Fibroblast of the conjunctiva (primary cell): ENCODE data around the gene STMN3.
"Not testable (repeated sequence)": the region's sequence is repeated elsewhere in the genome, so short reads cannot be mapped to it uniquely, and the experiment has no call there.

Source experiments
- DNase-seq: peaks from one replicate; pipeline ENCODE4 v3.0.0-alpha.2; 2010; ENCODE audit warnings: low read depth

STMN3 gene

DNA sequence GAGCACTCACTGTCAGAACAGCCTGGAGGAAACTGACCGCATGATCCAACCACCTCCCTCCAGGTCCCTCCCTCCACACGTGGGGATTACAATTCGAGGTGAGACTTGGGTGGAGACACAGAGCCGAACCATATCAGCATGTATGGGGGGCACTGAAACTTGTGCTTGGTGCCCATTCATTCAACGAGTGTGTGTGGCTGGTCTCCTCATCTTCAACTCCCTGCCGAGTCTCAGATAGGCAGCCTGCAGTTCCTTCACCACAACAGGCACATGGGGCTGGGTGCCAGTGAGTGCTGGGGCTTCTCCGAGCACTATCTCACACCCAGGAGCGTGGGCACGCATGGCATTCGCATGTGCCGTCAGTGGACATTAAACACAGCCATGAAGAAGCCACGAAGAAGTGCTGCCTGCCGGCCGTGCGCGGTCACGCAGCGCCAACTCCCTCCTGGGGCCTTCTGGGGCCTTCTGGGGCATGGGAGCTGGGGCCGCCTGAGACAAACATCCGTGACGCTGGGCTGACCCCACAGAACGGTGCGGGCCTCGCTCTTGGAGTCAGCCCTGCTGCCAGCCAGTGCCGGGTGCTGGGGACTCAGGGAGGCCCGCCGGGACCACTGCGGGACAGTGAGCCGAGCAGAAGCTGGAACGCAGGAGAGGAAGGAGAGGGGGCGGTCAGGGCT is 4.2 kb upstream of the STMN3 start:
- DNase-seq = no peak

DNA sequence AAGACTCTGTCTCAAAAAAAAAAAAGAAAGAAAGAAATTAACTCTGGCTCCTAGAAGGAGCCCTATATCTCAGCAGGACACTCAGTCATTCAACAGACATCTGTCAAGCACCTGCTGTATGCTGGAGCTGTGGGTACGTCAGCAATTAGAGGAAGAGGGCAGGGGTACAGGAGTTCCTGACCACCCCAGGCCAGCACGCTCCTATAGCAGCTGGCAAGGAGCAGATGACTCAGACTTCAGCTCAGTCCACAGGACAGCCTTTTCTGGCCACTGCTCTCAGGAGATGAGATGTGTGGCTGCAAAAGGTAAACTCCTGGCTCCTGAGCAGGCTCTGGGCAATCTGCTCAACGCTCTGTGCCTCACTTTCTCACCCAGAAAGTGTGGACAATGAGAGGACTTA is 3.2 kb upstream of the STMN3 start:
- no peak for DNase-seq

DNA sequence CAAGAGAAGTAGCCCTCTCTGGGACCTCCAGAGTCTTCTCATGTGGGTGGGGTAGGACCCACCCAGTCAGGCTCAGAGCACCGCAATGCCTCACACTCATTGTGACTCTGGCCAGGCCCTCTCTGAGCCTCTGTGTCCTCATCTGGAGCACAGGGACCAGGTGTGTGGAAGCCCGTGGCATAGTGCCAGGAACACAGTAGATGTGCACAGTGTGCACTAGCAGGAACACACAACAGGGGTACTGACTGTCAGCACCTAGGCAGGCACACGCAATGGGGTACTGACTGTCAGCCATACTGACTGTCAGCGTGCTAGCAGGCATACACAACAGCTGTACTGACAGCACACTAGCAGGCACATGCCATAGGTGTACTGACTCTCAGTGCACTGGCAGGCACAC is 2.0 kb upstream of the STMN3 start:
- DNase-seq = no peak

DNA sequence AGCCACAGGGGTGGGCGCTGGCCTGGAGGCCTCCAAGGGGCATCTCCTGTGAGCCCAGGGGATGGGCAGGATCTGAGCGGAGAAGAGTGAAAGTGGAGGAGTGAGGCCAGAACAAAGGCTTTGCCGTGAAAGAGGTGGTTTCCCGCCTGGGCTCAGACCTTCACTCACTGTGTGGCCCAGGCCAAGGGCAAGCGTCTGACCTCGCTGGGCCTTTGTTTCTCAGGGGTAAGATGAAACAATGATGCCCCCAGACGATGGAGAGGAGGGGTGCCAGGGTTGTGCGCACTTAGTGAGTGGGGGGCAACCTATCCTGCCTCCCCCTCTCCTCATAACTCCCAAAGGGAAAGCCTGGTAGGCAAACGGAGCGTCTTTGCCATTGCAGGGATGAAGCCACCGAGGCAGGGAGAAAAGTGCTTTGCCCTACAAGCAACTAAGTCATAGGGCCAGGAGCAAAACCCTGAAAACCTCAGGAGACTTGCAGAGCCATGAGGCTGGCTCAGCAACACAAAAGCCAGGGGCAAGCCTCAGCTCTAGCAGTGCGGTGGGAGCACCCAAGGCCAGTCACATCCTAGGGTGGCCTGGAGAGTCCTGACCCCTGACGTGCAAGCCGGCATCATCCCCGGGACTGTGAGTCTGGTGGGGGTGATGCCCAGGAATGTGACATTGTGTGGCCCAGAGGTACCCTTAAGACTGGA is 897 bp upstream of the STMN3 start:
- no peak for DNase-seq

DNA sequence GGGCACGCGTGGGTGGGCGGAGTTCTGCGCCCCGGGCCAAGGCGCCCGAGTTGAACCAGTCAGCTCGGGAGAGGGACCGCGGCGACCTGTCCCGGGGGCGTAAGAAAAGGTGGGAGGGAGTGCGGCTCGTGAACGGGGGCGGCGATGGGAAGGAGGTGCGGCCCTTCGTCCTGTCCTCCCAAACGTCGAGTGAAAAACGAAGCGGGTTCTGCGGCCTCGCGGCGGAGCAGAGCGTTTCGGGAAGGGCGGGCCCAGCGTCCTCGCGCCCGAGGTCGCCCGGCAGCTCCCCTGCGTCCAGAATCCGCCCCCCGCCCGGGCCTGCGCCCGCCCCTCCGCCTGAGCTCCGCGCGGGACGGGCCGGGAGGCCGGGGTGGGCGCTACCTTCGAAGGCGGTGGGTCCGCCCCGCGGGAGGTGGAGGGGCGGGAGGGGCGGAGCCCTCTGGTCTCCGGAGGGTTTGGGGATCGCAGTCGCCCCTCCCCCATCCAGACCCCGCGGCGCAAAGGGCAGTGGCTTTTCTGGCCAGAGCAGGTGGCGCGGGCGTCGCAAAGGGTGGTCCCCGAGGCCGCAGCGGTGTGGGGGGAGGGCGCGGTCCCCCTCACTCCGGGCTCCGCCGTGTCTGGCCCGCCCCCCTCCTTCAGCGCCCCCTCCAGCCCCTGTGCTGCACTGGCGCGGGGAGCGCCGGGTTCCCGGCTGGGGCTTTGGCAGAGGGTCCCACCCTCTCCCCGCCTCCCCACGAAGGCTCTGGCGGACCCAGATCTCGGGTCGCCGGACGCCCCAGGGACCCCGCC is 838 bp downstream of the STMN3 start:
- no peak for DNase-seq

DNA sequence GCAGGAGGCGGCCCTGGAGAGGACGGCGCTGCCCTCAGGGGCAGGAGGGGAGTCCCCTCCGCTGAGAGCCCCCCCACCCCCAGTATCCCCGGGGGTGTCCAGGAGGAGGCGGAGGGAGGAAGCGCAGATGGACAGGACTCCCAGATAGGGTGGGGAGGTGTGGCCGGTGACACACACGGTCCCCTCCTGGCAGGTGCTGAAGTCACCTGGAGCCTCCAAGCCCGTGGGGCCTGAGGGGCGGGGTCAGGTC is 1.4 kb downstream of the STMN3 start:
- no peak for DNase-seq

DNA sequence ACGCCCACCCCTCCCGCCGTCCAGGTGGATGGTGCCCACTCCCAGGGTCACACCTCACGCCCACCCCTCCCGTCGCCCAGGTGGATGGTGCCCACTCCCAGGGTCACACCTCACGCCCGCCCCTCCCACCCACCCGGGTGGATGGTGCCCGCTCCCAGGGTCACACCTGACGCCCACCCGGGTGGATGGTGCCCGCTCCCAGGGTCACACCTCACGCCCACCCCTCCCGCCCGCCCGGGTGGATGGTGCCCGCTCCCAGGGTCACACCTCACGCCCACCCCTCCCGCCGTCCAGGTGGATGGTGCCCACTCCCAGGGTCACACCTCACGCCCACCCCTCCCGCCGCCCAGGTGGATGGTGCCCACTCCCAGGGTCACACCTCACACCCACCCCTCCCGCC is 2.7 kb downstream of the STMN3 start:
- not testable (repeated sequence) for DNase-seq

DNA sequence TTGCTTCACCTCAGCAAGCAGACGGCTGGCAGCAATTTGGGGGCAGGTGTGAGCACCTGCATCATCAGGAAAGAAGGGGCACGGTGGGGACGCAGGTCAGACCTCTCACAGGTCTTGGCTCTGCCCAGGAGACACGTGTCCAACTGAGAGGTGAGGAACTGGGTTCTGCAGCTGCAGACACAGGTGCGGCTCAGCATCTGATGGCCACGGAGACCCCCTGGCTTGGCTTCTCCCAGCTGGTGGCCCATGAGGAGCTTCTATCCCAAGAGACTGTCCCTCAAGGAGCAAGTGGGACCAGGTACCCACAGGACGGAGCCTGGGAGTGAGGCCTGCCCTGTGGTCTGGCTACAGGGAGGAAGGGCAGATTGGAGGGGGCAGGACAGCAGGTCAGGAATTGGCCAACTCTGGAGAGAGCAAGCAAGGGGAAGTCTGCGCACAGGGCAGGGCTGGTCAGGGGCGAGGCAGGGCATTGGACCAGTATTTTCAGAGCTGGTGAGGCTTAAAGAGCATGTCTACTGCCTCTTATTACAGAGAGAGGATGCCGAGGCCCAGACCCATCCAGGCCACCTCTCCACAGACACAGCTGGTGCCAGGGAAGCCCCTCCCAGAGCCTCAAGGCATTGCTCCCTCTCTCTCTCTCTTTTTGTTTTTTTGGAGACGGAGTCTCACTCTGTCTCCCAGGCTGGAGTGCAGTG is 4.2 kb downstream of the STMN3 start:
- no peak for DNase-seq

DNA sequence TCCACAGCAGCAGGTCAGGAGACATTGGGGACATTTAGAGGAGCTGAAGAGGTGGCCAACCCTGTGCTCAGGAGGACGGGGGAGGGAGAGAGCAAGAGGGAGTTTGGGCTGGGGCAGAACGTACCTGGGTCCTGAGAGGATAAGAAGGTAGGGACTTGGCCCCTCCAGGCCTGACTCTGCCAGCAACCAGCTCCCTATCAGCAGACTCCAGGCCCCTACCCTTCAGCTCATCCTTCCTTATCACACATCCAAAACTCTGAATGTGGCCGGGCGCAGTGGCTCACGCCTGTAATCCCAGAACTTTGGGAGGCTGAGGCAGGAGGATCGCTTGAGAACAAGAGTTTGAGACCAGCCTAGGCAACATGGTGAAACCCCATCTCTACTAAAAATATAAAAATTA is 5.0 kb downstream of the STMN3 start:
- no peak for DNase-seq

DNA sequence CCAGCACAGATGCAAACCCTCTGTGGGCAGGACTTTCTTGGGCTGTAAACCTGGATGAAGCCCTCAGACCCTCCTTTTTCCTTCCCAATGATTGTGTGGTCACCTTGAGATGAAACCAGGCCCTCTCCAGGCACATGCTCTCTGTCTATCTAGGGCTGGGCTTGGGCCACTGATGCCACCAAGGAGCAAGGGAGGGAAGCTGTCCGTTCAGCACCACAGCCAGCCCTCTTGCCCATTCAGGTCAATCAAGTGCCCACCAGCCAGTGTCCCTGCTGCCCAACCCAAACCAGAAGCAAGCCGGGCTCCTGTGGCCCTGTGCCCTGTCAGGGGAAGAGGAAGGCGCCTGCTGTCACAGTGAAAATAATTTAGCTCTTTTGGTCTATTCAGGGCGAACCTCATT is 8.0 kb downstream of the STMN3 start:
- no peak for DNase-seq

DNA sequence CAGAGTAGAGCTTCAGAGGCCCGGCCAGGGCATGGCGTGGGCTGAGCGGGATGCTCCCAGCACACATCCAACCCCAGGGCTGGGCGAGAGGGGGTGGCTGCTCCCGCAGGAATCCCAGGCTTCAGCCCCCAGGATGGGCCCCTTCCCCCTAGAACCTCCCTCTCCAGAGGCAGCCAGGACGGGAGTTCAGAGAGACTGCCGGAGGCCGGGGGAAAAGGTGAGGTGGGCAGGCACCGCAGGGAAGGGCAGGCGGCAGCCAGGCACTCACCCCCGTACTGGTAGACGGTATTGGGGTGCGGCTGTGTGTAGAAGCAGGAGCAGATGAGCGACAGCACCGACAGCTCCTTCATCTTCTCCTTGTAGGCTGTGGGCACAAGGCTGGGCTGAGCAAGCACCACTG is 9.3 kb downstream of the STMN3 start:
- DNase-seq = no peak

DNA sequence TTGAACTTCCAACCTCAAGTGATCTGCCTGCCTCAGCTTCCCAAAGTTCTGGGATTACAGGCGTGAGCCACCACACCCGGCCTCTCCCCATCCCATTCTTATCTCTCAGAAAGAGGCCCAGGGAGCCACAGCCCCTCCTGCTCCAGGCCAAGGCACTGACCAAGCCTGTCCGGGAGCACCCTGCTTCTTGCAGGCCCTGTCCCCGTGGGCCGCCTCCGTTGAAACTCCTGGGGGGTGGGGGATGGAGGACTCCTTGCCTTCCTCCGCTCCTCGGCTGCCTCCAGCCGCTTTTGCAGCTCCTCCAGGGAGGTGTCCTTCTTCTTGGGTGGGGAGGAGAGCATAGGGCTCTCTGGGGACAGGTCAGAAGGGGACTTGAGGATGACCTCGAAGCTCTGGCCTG is 9.7 kb downstream of the STMN3 start:
- no peak for DNase-seq

DNA sequence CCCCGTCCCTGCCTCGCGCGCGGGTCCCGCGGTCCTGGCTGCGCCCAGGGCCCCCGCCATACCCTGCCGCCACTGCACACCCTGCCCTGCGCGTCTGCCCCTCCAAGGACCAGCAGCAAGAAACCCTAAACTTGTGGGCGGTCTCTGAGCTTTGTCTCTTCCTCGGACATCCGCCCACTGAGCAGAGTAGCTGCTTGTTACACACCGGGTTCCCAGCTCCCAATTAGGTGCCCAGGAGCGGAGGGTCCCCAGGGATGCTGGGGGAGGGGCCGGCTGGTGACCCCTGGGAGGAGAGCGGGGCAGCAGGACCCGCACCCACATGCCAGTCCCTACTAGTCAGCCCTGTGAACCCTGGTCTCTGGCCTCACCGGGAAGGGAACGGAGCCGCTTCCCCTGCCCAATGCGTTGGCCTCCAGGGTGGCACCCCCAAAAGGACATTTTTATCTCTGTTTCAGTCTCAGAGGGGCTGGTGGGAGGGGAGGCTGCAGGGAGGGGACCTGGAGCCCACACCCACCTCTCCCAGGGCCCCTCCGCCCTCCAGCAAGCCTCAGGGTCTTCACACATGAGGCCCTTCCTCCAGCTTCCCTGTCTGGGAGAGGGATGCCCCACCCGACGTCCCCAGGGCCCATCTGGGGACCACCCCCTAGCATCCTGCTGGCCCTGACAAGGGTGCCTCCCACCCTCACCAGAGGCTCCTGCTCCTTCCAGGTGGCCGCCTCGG is 10.5 kb downstream of the STMN3 start:
- DNase-seq = no peak

DNA sequence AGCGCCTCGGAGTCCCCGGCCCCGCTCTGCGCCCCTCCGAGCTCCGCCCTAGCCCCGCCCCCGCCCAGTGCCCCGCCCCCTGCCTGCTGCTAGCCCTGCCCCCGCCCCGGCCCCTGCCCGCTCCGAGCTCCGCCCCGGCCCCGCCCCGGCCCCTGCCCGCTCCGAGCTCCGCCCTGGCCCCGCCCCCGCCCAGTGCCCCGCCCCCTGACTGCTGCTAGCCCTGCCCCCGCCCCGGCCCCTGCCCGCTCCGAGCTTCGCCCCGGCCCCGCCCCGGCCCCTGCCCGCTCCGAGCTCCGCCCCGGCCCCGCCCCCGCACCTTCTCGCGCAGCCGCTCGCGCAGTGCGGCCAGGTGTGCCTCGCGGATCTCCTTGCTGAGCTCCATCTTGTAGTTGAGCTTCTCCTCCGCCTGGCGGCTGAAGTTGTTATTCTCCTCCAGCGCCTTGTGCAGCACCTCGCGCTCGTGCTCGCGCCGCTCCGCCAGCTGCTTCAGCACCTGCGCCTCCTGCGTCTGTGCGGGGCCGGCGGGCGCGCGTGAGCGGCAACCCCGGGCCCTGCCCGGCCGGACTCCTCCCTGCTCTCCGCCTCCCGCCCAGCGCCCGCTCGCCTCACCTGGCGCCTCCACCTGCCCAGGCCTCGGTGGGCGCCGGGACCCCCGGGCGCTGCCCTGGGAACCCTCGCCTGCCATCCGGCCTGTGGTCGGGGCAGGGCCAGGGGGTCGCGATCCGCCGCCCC is 11.3 kb downstream of the STMN3 start:
- peak; percentile 66 for DNase-seq

DNA sequence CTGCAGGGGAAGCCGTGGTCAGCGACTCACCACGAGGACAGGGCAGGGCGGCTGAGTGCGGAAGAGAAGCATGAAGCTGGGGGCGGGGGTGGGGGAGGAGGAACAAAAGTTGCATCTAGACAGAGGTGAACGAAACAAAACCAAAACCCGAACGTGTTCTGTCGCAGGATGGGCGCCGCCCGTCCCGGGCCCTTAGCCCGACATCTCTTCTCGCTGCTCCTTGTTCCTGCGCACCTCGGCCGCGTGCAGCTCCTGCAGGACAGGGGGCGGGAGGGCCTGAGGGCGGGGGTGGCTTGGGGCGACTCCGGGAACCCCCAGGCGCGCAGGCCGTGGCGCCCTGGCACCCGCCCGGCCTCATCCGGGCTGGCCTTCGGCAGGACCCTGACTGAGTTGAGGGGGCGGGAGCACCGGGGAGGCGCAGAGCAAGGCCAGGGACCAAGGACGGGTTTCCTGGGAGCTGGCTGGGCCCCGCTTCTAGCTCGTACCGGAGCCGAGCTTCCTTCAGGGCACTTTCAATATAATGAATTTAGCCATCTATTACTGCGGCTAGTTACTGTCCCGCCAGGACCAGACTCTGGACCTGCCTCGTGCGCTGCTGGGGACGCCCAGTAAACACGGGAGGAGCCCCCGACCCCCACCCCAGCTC is 12.0 kb downstream of the STMN3 start:
- DNase-seq = no peak

DNA sequence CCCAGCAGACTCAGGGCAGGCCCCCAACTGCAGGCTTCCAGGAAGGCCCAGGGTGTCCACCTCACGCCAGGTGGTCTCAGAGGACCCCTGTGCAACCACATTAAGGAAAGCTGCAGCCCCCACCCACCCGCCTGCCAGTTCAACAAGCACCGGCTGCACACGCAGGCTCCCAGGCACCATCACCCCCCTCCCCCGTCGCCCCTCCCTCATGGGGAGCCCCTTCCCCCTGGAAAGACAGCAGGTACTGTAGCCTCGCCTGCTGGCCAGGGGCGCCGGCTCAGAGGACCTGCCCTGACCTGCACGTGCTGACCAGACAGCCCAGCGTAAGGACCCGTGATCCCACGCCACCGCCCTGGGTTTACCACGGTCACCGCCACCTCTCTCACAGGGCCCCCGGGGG is 12.5 kb downstream of the STMN3 start:
- not testable (repeated sequence) for DNase-seq

DNA sequence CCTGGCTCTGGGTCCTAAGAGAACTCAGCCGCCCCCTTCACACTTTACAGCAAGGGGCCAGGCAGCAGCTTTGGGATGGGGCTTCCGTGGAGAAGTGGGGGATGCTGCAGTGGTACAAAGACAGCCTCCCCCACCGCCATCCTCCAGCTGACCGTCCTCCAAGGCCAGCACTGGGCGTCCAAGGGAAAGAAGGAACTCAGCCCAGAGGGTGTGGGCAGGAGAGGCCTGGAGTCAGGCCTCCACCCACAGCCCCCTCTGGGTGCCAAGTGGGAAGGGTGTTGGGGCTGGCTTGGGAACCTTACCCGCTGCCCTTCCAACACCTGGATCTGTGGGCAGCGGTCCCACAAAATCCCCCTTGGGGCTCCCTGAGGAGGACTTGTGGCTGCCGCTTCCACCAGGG is 13.1 kb downstream of the STMN3 start:
- DNase-seq = no peak

DNA sequence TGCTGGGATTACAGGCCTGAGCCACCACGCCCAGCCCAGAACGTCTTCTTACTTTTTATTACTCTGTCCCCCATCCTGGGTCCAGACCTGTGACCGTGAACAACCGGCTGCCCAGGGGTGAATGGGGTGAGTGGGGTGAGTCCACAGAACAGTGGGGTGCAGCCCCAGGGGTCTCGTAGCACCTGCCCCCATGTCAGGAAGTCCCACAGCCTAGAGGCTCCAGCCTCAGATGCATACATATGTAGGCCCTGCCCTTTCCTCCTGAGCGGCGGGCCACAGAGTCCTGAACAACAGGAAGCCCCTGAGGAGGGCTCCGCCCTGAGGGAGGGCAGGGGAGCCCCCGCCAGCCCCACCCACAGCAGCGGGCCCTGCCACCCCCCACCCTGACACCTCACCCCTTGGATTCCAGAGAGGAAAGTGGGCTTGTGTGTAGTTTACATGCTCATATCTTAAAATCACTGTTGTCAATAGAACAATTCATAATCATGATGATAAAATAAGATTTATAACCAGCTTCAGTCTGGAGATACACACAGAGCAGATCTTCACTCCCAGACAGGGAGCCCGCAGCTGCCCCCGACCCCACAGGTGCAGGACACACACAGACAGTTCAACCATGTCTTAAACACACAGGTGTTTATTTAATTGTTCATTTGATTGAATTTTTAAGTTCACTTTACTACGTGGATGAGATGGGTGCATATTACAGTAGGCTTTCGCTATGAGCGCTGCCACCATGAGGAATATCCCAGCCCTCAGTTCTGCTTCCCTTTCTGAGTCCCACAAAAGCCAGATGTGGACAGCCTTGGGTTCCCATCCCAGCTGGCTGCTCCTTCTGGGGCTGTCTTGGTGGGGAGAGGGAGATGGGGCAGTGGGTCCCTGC is 13.9 kb downstream of the STMN3 start:
- no peak for DNase-seq

DNA sequence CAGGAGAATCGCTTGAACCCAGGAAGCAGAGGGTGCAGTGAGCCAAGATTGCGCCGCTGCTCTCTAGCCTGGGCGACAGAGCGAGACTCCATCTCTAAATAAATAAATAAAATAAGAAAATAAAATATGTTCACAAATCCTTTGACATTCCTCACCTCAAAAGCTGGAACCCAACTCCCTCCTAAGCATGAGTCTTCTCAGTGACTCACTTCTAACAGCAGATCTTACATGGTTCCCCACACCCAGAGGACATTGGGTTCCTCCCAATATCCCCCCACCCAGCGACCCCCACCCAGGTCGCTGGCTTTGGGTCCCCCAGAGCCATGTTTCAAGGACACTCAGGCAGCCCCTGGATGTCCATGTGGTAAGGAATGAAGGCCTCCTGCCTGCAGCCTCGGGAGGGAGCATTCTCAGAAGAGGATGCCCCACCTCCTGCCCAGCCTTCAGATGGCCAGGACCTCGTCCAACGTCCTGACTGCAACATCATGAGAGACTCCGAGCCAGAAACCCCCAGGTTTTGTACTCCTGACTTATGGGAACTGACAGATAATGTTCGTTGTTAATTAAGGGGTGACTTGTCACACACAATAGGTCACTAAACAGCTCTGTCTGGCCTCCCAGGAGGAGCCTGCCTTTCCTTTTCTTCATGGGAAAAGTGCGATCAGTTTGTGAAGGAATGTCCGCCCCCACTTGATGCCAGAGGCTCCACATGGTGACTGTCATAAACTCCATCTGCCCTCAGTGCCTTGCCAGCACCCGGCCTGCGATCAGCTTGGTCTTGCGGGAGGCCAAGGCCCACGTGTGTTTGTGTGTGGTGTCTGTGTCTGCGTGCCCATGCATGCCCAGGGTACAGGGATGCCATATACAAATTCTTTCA is 16.2 kb downstream of the STMN3 start:
- no peak for DNase-seq
